Vagina (tissue), 2 donors: ENCODE data around the gene SYNDIG1.

Experiments
- POLR2A ChIP-seq, 2 donors: fragments of 450-650 bp; IDR thresholded peaks; one replicate each; pipeline ENCODE4 v1.6.1; 2017; ENCODE audit warnings: antibody characterized with exemption in 2 of 2, mild to moderate bottlenecking in 2 of 2, moderate library complexity in 2 of 2
- TF ChIP-seq, protein P1 (sequence below), 3 experiments: fragments of 450-650 bp in 2 of 3; fragments of 200-600 bp in 1 of 3; sonication (generic) in 1 of 3; IDR thresholded peaks; one replicate each; pipeline ENCODE4 v1.5.1; 2017 to 2019; ENCODE audit warnings: antibody characterized with exemption in 3 of 3, mild to moderate bottlenecking in 2 of 3, moderate library complexity in 2 of 3

DNA sequence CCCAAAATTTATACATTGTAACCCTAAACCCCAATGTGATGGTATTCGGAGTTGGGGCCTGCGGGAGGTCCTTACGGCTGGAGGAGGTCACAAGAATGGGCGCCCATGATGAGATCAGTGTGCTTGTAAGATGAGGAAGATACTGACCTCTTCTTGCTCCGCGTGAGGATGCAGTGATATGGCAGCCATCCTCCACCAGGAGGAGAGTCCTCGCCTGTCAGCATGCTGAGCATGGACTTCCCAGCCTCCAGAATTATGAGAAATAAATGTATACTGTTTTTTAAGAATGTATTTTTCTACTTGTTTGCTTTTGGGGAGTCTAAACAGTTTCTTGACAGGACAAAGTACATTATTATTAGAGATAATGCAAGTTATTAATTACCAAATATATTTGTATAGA is 8.7 kb upstream of the SYNDIG1 start:
- TF ChIP-seq POLR2A (IDR thresholded peaks at IDR 0.05), result no peak
- TF ChIP-seq, protein P1, sequence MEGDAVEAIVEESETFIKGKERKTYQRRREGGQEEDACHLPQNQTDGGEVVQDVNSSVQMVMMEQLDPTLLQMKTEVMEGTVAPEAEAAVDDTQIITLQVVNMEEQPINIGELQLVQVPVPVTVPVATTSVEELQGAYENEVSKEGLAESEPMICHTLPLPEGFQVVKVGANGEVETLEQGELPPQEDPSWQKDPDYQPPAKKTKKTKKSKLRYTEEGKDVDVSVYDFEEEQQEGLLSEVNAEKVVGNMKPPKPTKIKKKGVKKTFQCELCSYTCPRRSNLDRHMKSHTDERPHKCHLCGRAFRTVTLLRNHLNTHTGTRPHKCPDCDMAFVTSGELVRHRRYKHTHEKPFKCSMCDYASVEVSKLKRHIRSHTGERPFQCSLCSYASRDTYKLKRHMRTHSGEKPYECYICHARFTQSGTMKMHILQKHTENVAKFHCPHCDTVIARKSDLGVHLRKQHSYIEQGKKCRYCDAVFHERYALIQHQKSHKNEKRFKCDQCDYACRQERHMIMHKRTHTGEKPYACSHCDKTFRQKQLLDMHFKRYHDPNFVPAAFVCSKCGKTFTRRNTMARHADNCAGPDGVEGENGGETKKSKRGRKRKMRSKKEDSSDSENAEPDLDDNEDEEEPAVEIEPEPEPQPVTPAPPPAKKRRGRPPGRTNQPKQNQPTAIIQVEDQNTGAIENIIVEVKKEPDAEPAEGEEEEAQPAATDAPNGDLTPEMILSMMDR (IDR thresholded peaks at IDR 0.05), result no peak
